Osteocyte (in vitro differentiated cells): ENCODE data around the gene F11R. TPM values are rescaled to one million over a fixed set of nuclear protein-coding genes. Genes with fewer than 3 reads are reported as not detected.
"Not testable (repeated sequence)": the region's sequence is repeated elsewhere in the genome, so short reads cannot be mapped to it uniquely, and the experiment has no call there.

ENCODE experiments used
- DNase-seq: peaks from one replicate; pipeline ENCODE4 v3.0.0; 2021; ENCODE audit warnings: mixed read lengths; ENCODE audit not compliant: unreplicated experiment; ENCODE audit errors: extremely low spot score
- H3K27ac Mint-ChIP-seq: one replicate; pipeline ENCODE4 v1.8.0; 2021; ENCODE audit warnings: mild to moderate bottlenecking, mixed read lengths; ENCODE audit not compliant: unreplicated experiment
- H3K27me3 Mint-ChIP-seq: one replicate; pipeline ENCODE4 v1.8.0; 2021; ENCODE audit warnings: mixed read lengths; ENCODE audit not compliant: unreplicated experiment
- H3K36me3 Mint-ChIP-seq: one replicate; pipeline ENCODE4 v1.8.0; 2021; ENCODE audit warnings: mixed read lengths; ENCODE audit not compliant: unreplicated experiment
- H3K4me1 Mint-ChIP-seq: one replicate; pipeline ENCODE4 v1.8.0; 2021; ENCODE audit warnings: mixed read lengths; ENCODE audit not compliant: unreplicated experiment
- H3K4me3 Mint-ChIP-seq: one replicate; pipeline ENCODE4 v1.8.0; 2021; ENCODE audit warnings: mild to moderate bottlenecking, moderate library complexity, mixed read lengths; ENCODE audit not compliant: unreplicated experiment
- H3K9me3 Mint-ChIP-seq: one replicate; pipeline ENCODE4 v1.8.0; 2021; ENCODE audit warnings: mixed read lengths; ENCODE audit not compliant: unreplicated experiment
- CTCF ChIP-seq: fragments of 200-600 bp; sonication (generic); IDR thresholded peaks from 2 replicates; pipeline ENCODE4 v1.5.0; 2021; ENCODE audit warnings: antibody characterized with exemption, mild to moderate bottlenecking, moderate library complexity
- total RNA-seq: library from RNA; stranded (reverse); gene quantifications from 2 replicates; pipeline ENCODE4 v1.2.1, GENCODE V29; 2021

F11R gene
- total RNA-seq, 1 donor from 2014 or later, result 1.5 TPM

GRCh38 chr1:161021165-161021969 is 415 bp upstream of the F11R start:
- H3K27ac Mint-ChIP-seq, result peak overlapping the region; percentile 17
- DNase-seq, result no peak
- TF ChIP-seq CTCF, result no peak
- H3K9me3 Mint-ChIP-seq, result no peaks in the 10 kb centered on the region
- H3K27me3 Mint-ChIP-seq, result peaks cover 49% of the 10 kb centered on the region
- H3K36me3 Mint-ChIP-seq, result no peaks in the 10 kb centered on the region
- H3K4me3 Mint-ChIP-seq, result peak overlapping the region; percentile 81
- H3K4me1 Mint-ChIP-seq, result peaks cover 20% of the 10 kb centered on the region

GRCh38 chr1:161019751-161020495 is 1.0 kb downstream of the F11R start:
- no peaks in the 10 kb centered on the region for H3K36me3 Mint-ChIP-seq
- H3K4me1 Mint-ChIP-seq, result peaks cover 20% of the 10 kb centered on the region
- H3K4me3 Mint-ChIP-seq, result peak overlapping the region; percentile 81
- TF ChIP-seq CTCF, result no peak
- H3K27me3 Mint-ChIP-seq, result peaks cover 48% of the 10 kb centered on the region
- H3K27ac Mint-ChIP-seq, result no peak overlapping the region
- DNase-seq, result no peak
- no peaks in the 10 kb centered on the region for H3K9me3 Mint-ChIP-seq

- H3K4me3 Mint-ChIP-seq, H3K27ac Mint-ChIP-seq, DNase-seq, H3K9me3 Mint-ChIP-seq, H3K36me3 Mint-ChIP-seq: not testable (repeated sequence)
- Mint-ChIP-seq H3K4me1 (peaks cover 20% of the 10 kb centered on the region), H3K27me3 (peaks cover 48% of the 10 kb centered on the region)
Observed at GRCh38 chr1:161019111-161019660, 1.8 kb downstream of the F11R start.

- Mint-ChIP-seq H3K27me3 (peaks cover 48% of the 10 kb centered on the region), H3K27ac (no peak overlapping the region), H3K36me3 (no peaks in the 10 kb centered on the region), H3K4me1 (peaks cover 20% of the 10 kb centered on the region), H3K4me3 (no peak overlapping the region), H3K9me3 (no peaks in the 10 kb centered on the region)
- no peak for DNase-seq
- TF ChIP-seq CTCF, result no peak
Observed at GRCh38 chr1:161018631-161018930, 2.4 kb downstream of the F11R start.

GRCh38 chr1:161017756-161018630 is 3.0 kb downstream of the F11R start:
- no peaks in the 10 kb centered on the region for H3K36me3 Mint-ChIP-seq
- no peaks in the 10 kb centered on the region for H3K9me3 Mint-ChIP-seq
- no peak for TF ChIP-seq CTCF
- H3K4me1 Mint-ChIP-seq, result peaks cover 20% of the 10 kb centered on the region
- DNase-seq, result no peak
- H3K27ac Mint-ChIP-seq, result no peak overlapping the region
- no peak overlapping the region for H3K4me3 Mint-ChIP-seq
- peaks cover 48% of the 10 kb centered on the region for H3K27me3 Mint-ChIP-seq

GRCh38 chr1:161017181-161017580 is 3.8 kb downstream of the F11R start:
- Mint-ChIP-seq H3K4me1 (peaks cover 20% of the 10 kb centered on the region), H3K27me3 (peaks cover 42% of the 10 kb centered on the region)
- DNase-seq, H3K4me3 Mint-ChIP-seq, H3K36me3 Mint-ChIP-seq, H3K9me3 Mint-ChIP-seq, H3K27ac Mint-ChIP-seq: not testable (repeated sequence)

GRCh38 chr1:161016683-161017082 is 4.3 kb downstream of the F11R start:
- not testable (repeated sequence) for H3K4me3 Mint-ChIP-seq, H3K9me3 Mint-ChIP-seq, DNase-seq, H3K36me3 Mint-ChIP-seq, H3K27ac Mint-ChIP-seq
- H3K4me1 Mint-ChIP-seq, result peaks cover 20% of the 10 kb centered on the region
- peaks cover 39% of the 10 kb centered on the region for H3K27me3 Mint-ChIP-seq
